ENCODE results near the gene CYBRD1.

- no peak for TF ChIP-seq POLR2A (IDR thresholded peaks at IDR 0.05)
- TF ChIP-seq CTCF (IDR thresholded peaks at IDR 0.05): peak in 1 of 3 donors; percentile 72
Measured at GRCh38 chr2:171574149-171574795, 52.0 kb downstream of the CYBRD1 start.
